Stimulated activated CD8-positive, alpha-beta memory T cell treated with anti-CD3 and anti-CD28 coated beads, Interleukin-2, amount 100 ng/mL, for 1 hour (primary cell): ENCODE results near the gene ENPP1.
A peak's percentile ranks its signal among the peaks of the same experiment; 100 is the strongest.
"Not testable (repeated sequence)": the region's sequence is repeated elsewhere in the genome, so short reads cannot be mapped to it uniquely, and the experiment has no call there.

ENCODE experiments used
- DNase-seq, 2 donors: peaks; one replicate each; pipeline ENCODE4 v3.0.0-alpha.2; 2020; ENCODE audit warnings: low read depth in 2 of 2

ENPP1 gene

GRCh38 chr6:131876545-131876944 is 68.7 kb downstream of the ENPP1 start:
- no peak for DNase-seq

GRCh38 chr6:131877999-131878789 is 70.4 kb downstream of the ENPP1 start:
- no peak for DNase-seq

- DNase-seq = no peak
Observed at GRCh38 chr6:131883016-131883415, 75.2 kb downstream of the ENPP1 start.

GRCh38 chr6:131885237-131885636 is 77.4 kb downstream of the ENPP1 start:
- DNase-seq = no peak

GRCh38 chr6:131886517-131886916 is 78.7 kb downstream of the ENPP1 start:
- DNase-seq = no peak

- DNase-seq = no peak
Observed at GRCh38 chr6:131890091-131890490, 82.3 kb downstream of the ENPP1 start.

GRCh38 chr6:131893198-131893597 is 85.4 kb downstream of the ENPP1 start:
- no peak for DNase-seq

- no peak for DNase-seq
Observed at GRCh38 chr6:131894493-131895424, 86.9 kb downstream of the ENPP1 start.

GRCh38 chr6:131897050-131897435 is 89.2 kb downstream of the ENPP1 start:
- no peak for DNase-seq

GRCh38 chr6:131897621-131898020 is 89.8 kb downstream of the ENPP1 start:
- DNase-seq = no peak

GRCh38 chr6:131898718-131899117 is 90.9 kb downstream of the ENPP1 start:
- no peak for DNase-seq

GRCh38 chr6:131900231-131900630 is 92.4 kb downstream of the ENPP1 start:
- DNase-seq = no peak

- not testable (repeated sequence) for DNase-seq
Observed at GRCh38 chr6:131901326-131901873, 93.6 kb downstream of the ENPP1 start.

GRCh38 chr6:131903734-131904133 is 95.9 kb downstream of the ENPP1 start:
- DNase-seq = not testable (repeated sequence)

GRCh38 chr6:131908787-131909186 is 101.0 kb downstream of the ENPP1 start:
- DNase-seq = not testable (repeated sequence)

- peak; percentile 23 to 38 for DNase-seq
Observed at GRCh38 chr6:131909408-131910218, 101.8 kb downstream of the ENPP1 start.

- DNase-seq = no peak
Observed at GRCh38 chr6:131910219-131910589, 102.4 kb downstream of the ENPP1 start.

GRCh38 chr6:131910956-131911355 is 103.1 kb downstream of the ENPP1 start:
- DNase-seq = no peak

GRCh38 chr6:131911951-131912350 is 104.1 kb downstream of the ENPP1 start:
- no peak for DNase-seq

GRCh38 chr6:131914234-131914633 is 106.4 kb downstream of the ENPP1 start:
- DNase-seq = no peak

- peak in 1 of 2 donors; percentile 16 for DNase-seq
Observed at GRCh38 chr6:131914967-131915751, 107.3 kb downstream of the ENPP1 start.
